Mucosa of descending colon (tissue), 3 donors: ENCODE results near the gene METTL16. TPM values are rescaled to one million over a fixed set of nuclear protein-coding genes. Genes with fewer than 3 reads are reported as not detected.

Experiments
- ATAC-seq: fragments of 200-7000 bp; cut with Tn5 transposase; one replicate; pipeline ENCODE4 v1.9.1; 2020; ENCODE audit warnings: mild to moderate bottlenecking, moderate library complexity
- DNase-seq, 3 donors: peaks; one replicate each; pipeline ENCODE4 v3.0.0-alpha.2; 2020
- H3K36me3 ChIP-seq: fragments of 200-600 bp; one replicate; pipeline ENCODE4 v1.8.0; 2021; ENCODE audit warnings: low read depth, mild to moderate bottlenecking
- H3K4me1 ChIP-seq: fragments of 200-600 bp; one replicate; pipeline ENCODE4 v1.8.0; 2021; ENCODE audit warnings: low read depth, mild to moderate bottlenecking
- H3K4me3 ChIP-seq: fragments of 200-600 bp; one replicate; pipeline ENCODE4 v1.8.0; 2021; ENCODE audit warnings: mild to moderate bottlenecking
- H3K9me3 ChIP-seq: fragments of 200-600 bp; one replicate; pipeline ENCODE4 v1.8.0; 2021; ENCODE audit warnings: mild to moderate bottlenecking
- CTCF ChIP-seq: fragments of 200-600 bp; IDR thresholded peaks from one replicate; pipeline ENCODE4 v1.8.0; 2022; ENCODE audit warnings: antibody characterized with exemption, mild to moderate bottlenecking
- intact Hi-C, 2 donors: fragments of 100-400 bp; cut with DNase I in 1 of 2; cut with micrococcal nuclease in 1 of 2; formaldehyde crosslinking; loops; one replicate each; pipeline versions ENCODE4 v1.11.0 to v1.11.1; 2022; cut with DNase I, micrococcal nuclease
- total RNA-seq, 3 donors: library from RNA; stranded (reverse); fragmentation: NEBNext Ultra II Directional in 2 of 3; extraction: Animal tissue kit (Norgen Biotek cat#: 25700) in 2 of 3; gene quantifications; one replicate each; pipeline versions ENCODE4 v1.2.1 to v1.2.4, GENCODE V29; 2021 to 2023
- donor health status: DM: no; HTN: no; CAD: no; lungs with moderate emphysema.
- donor health status: DM: no; HTN: no; CAD: no.
- donor health status: DM: no; HTN: yes; CAD: no.

The METTL16 gene
- total RNA-seq, 3 donors from 2014 or later: 16.2 to 30.7 (median 19.9) TPM

- H3K36me3 ChIP-seq: no peaks in the 10 kb centered on the region
- TF ChIP-seq CTCF: no peak
Measured at GRCh38 chr17:2371183-2372130, 140.2 kb downstream of the METTL16 start.

GRCh38 chr17:2370211-2370589 is 141.5 kb downstream of the METTL16 start:
- no peaks in the 10 kb centered on the region for H3K9me3 ChIP-seq
- DNase-seq: no peak
- H3K36me3 ChIP-seq: no peaks in the 10 kb centered on the region
- TF ChIP-seq CTCF: no peak
- intact Hi-C loops: no loop called here
- no peaks in the 10 kb centered on the region for H3K4me1 ChIP-seq
- no peak overlapping the region for H3K4me3 ChIP-seq
- no peak for ATAC-seq

More at GRCh38 chr17:2371183-2372130, 140.2 kb downstream of the METTL16 start:
- no peaks in the 10 kb centered on the region for H3K9me3 ChIP-seq
- H3K4me3 ChIP-seq: no peak overlapping the region
- intact Hi-C loops: no loop called here
- no peak for DNase-seq
- no peaks in the 10 kb centered on the region for H3K4me1 ChIP-seq
- ATAC-seq: no peak

- peak in 1 of 3 donors; percentile 21 for DNase-seq
- no peak for ATAC-seq
- intact Hi-C loops: no loop called here
- no peak overlapping the region for H3K4me3 ChIP-seq
- no peaks in the 10 kb centered on the region for H3K36me3 ChIP-seq
- no peak for TF ChIP-seq CTCF
- H3K9me3 ChIP-seq: no peaks in the 10 kb centered on the region
- H3K4me1 ChIP-seq: no peaks in the 10 kb centered on the region
Measured at GRCh38 chr17:2369551-2370210, 142.0 kb downstream of the METTL16 start.

- intact Hi-C loops: no loop called here
- no peaks in the 10 kb centered on the region for H3K36me3 ChIP-seq
- DNase-seq (no peak), ATAC-seq (no peak)
- H3K9me3 ChIP-seq: no peaks in the 10 kb centered on the region
- no peaks in the 10 kb centered on the region for H3K4me1 ChIP-seq
- H3K4me3 ChIP-seq: no peak overlapping the region
- TF ChIP-seq CTCF: no peak
Measured at GRCh38 chr17:2369039-2369438, 142.6 kb downstream of the METTL16 start.

DNA sequence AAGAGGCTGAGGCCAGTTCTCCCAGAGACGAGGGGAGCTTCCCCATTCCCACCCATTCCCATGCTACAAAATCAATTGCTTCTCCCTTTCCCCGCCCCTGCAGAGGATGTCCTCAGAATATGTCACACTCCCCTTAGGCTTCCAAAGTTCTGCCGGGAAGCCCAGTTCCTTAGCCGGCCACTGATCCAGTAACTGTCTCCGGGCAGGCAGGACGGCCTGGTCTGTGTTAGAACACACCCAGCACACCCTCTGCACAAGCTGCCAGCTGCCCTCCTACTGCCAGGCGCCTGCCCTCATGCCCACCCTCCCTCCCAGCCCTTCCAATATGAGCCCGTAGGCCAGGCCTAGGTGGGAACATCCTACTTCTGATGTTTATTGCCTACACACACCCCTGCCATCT is 143.3 kb downstream of the METTL16 start:
- no peaks in the 10 kb centered on the region for H3K4me1 ChIP-seq
- no peak for TF ChIP-seq CTCF
- intact Hi-C loops: no loop called here
- ATAC-seq: no peak
- H3K9me3 ChIP-seq: no peaks in the 10 kb centered on the region
- H3K4me3 ChIP-seq: no peak overlapping the region
- DNase-seq: peak in 1 of 3 donors; percentile 35
- no peaks in the 10 kb centered on the region for H3K36me3 ChIP-seq
